Tracheal epithelial cell (primary cell): ENCODE results near the gene ZCCHC3. TPM values are rescaled to one million over a fixed set of nuclear protein-coding genes. Genes with fewer than 3 reads are reported as not detected.

Source experiments
- total RNA-seq: library from RNA; depleted of rRNA; stranded (reverse); fragments of >200 nt; gene quantifications from 2 replicates; pipeline ENCODE4 v1.2.1, GENCODE V29; 2014

ZCCHC3 gene
- 6.6 and 7.5 TPM in 2 replicates for total RNA-seq

DNA sequence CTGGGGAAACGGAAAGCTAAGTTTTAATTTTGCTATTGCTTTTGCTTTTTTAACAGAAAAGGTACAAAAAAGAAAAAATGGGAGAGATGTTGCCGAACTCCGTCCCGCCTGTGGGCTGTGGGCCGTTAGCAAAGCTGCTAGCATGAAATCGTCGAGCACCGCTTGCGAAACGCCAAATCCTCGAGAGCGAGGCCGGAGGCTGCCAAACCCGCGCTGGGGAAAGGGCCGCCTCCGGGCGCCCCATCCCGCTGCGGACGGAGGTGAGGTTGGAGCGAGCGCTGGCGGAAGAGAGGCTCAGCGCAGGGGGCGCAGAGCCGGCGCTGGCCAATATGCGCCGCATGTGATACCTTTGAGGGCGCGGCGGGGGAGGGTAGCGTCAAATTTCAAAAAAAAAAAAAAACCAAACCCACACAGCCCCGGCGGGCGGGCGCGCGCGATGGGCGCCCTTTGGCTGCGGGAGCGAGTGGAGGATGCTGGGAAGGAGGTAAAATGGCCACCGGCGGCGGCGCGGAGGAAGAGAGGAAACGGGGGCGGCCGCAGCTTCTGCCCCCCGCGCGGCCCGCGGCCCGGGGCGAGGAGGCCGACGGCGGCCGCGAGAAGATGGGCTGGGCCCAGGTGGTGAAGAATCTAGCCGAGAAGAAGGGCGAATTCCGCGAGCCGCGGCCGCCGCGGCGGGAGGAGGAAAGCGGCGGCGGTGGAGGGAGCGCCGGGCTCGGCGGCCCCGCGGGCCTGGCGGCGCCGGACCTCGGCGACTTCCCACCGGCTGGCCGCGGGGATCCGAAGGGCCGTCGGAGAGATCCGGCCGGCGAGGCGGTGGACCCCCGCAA lies at the start of gene ZCCHC3:
ZCCHC3 (plus strand) TSS at position 473 of the 827 bp plus-strand sequence; CDS start at position 490, 17 bp downstream.

DNA sequence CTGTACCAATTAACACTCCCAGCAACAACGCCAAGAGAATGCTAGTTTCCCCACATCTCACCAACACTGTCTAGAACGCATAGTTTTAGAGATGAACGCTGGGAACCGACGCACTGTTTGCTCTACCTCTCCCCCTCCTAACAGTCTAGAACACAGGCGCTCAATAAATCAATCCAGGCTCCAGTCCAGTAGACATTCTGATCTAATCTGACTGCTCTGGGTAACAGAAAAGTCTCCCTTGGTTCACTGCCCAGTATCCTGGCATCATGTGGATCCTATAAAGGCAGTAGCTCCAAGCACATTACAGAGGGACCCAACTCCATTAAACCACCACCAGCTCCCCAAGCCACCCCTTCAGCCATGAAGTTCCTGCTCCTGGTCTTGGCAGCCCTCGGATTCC lies 40.0 kb upstream of the ZCCHC3 start, which contains the start of gene DEFB132:
DEFB132 (plus strand) TSS at position 306 of the 400 bp plus-strand sequence; CDS start at position 361, 55 bp downstream.

GRCh38 chr20:290084-290831 lies 7.1 kb upstream of the ZCCHC3 start, which contains the start of gene C20orf96:
Gene C20orf96, minus strand, starts transcription at chr20:290750. Its CDS starts 140 bp downstream, at chr20:290610.

DNA sequence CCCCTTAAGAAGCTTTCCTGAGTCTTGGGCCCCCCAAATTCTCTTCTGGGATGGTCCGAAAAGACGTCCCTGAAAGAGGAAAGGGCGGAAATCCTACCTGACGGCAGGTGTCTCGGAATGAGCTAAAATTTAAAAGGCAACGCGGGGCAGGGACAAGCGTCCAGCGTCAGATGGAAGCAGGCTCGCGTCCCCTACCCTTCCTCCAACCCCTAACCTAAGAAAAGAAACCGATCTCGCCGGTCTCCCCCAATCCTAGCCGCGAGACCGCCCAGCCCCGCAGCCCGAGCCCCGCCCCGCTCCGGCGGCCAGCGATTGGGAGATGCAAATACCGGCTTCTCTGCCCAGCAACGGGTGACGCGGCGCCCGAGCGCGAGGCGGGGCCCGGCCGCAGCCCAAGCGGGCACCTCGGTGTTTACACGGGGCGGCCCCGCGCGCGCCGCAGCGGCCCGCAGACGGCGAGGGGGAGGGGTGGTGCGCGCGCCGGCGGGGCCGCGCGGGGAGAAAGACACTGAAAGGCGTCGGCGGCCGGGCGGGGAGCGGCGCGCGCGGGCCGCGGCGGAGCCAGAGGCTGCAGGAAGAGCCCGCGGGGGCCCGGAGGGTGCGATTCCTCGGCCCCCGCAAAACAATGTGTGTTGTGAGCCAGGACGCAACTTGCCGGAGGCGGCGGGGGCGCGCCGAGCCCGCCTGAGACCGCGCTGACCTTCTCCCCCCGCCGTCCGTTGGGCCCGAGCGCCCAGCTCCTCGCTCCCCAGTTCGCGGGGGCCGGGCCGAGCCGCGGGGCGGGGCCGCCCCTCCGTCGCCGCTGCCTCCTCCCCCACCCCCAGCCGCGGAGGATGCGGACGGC lies 27.9 kb downstream of the ZCCHC3 start, which contains the start of gene SOX12:
SOX12 (plus strand) TSS at position 508 of the 844 bp plus-strand sequence. CDS start 373 bp downstream, outside the sequence.

GRCh38 chr20:346640-347316 lies 49.4 kb downstream of the ZCCHC3 start, which contains the start of gene NRSN2:
Gene NRSN2, plus strand, starts transcription at chr20:347111. Its CDS starts 2,533 bp downstream, at chr20:349644.

Other genes starting within 250 kb of the ZCCHC3 start
- gene DEFB125, start 209.9 kb upstream of the ZCCHC3 start, total RNA-seq: not detected in 2 replicates
- not detected in 2 replicates for gene DEFB126, start 155.0 kb upstream of the ZCCHC3 start, total RNA-seq
- not detected in 2 replicates for gene DEFB127, start 140.1 kb upstream of the ZCCHC3 start, total RNA-seq
- not detected in 2 replicates for gene DEFB128, start 107.9 kb upstream of the ZCCHC3 start, total RNA-seq
- gene DEFB129, start 70.3 kb upstream of the ZCCHC3 start, total RNA-seq: not detected in 2 replicates
- not detected in 2 replicates for gene DEFB132, start 39.8 kb upstream of the ZCCHC3 start, total RNA-seq
- gene C20orf96, start 6.8 kb upstream of the ZCCHC3 start, total RNA-seq: 0.48 and 0.85 TPM in 2 replicates
- gene SOX12, start 28.0 kb downstream of the ZCCHC3 start, total RNA-seq: 0.96 and 1.9 TPM in 2 replicates
- 8.1 and 17.6 TPM in 2 replicates for gene NRSN2, start 49.5 kb downstream of the ZCCHC3 start, total RNA-seq
- gene TRIB3, start 83.2 kb downstream of the ZCCHC3 start, total RNA-seq: 392 and 581 TPM in 2 replicates
- gene RBCK1, start 110.7 kb downstream of the ZCCHC3 start, total RNA-seq: 235 and 274 TPM in 2 replicates
- 31.5 and 36.1 TPM in 2 replicates for gene TBC1D20, start 165.0 kb downstream of the ZCCHC3 start, total RNA-seq
- 148 and 233 TPM in 2 replicates for gene CSNK2A1, start 246.2 kb downstream of the ZCCHC3 start, total RNA-seq